Fibroblast of lung (primary cell): ENCODE measurements around the gene CHD1L. TPM values are rescaled to one million over a fixed set of nuclear protein-coding genes. Genes with fewer than 3 reads are reported as not detected.

Source experiments
- DNase-seq, 2 donors: peaks; one replicate each; pipeline versions ENCODE4 v3.0.0 to v3.0.0-alpha.2; 2010; ENCODE audit warnings: low read depth in 2 of 2
- H2AFZ ChIP-seq: 2 replicates; pipeline ENCODE4 v1.5.1; 2012; ENCODE audit warnings: low read length, control low read depth, inconsistent platforms
- H3K27ac ChIP-seq: 2 replicates; pipeline ENCODE4 v1.5.1; 2011; ENCODE audit warnings: low read length, control low read depth; ENCODE audit not compliant: insufficient read depth
- H3K27me3 ChIP-seq: 2 replicates; pipeline ENCODE4 v1.5.1; 2011; ENCODE audit warnings: mild to moderate bottlenecking, low read length; ENCODE audit not compliant: control insufficient read depth, insufficient read depth
- H3K36me3 ChIP-seq: 2 replicates; pipeline ENCODE4 v1.5.1; 2011; ENCODE audit warnings: low read length; ENCODE audit not compliant: control insufficient read depth, insufficient read depth
- H3K4me1 ChIP-seq: 2 replicates; pipeline ENCODE4 v1.5.1; 2011; ENCODE audit warnings: low read length; ENCODE audit not compliant: control insufficient read depth, insufficient read depth; ENCODE audit errors: extremely low read depth
- H3K4me2 ChIP-seq: 2 replicates; pipeline ENCODE4 v1.5.1; 2011; ENCODE audit warnings: low read length, control low read depth; ENCODE audit not compliant: insufficient read depth; ENCODE audit errors: extremely low read depth
- H3K4me3 ChIP-seq, 4 experiments: fragments of 200-600 bp in 1 of 4; sonication (generic) in 1 of 4; replicated peaks in 1 of 4; 2 replicates each; pipeline ENCODE4 v1.5.1; 2011 to 2016; ENCODE audit warnings: low read length in 4 of 4, low read depth in 3 of 4, mild to moderate bottlenecking in 3 of 4, control low read depth in 2 of 4, inconsistent platforms in 1 of 4, mixed read lengths in 1 of 4; ENCODE audit not compliant: insufficient read depth in 1 of 4; ENCODE audit errors: control extremely low read depth in 1 of 4
- H3K79me2 ChIP-seq: 2 replicates; pipeline ENCODE4 v1.5.1; 2012; ENCODE audit warnings: mild to moderate bottlenecking, low read length, inconsistent platforms; ENCODE audit not compliant: control insufficient read depth, insufficient read depth
- H3K9ac ChIP-seq: 2 replicates; pipeline ENCODE4 v1.5.1; 2011; ENCODE audit warnings: mild to moderate bottlenecking, low read length, control low read depth; ENCODE audit not compliant: insufficient read depth
- H3K9me3 ChIP-seq: 2 replicates; pipeline ENCODE4 v1.5.1; 2012; ENCODE audit warnings: low read depth, low read length; ENCODE audit not compliant: control insufficient read depth, insufficient read depth
- H4K20me1 ChIP-seq: 2 replicates; pipeline ENCODE4 v1.5.1; 2011; ENCODE audit warnings: low read length; ENCODE audit not compliant: control insufficient read depth, insufficient read depth; ENCODE audit errors: extremely low read depth
- EZH2 ChIP-seq: IDR thresholded peaks from 2 replicates; pipeline ENCODE4 v1.5.1; 2012; ENCODE audit warnings: low read length, control low read depth, mild to moderate bottlenecking; ENCODE audit errors: missing control alignments
- polyA plus RNA-seq, 2 donors: library from polyadenylated mRNA; depleted of rRNA in 1 of 2; stranded (reverse) in 1 of 2; unstranded in 1 of 2; fragments of >200 nt; gene quantifications; 2 replicates each; pipeline ENCODE4 v1.2.1, GENCODE V29; 2011 to 2012; ENCODE audit warnings: missing spikeins in 1 of 2
- total RNA-seq: library from RNA; depleted of rRNA; stranded (reverse); fragments of >200 nt; gene quantifications from 2 replicates; pipeline ENCODE4 v1.2.1, GENCODE V29; 2014
- TF ChIP-seq, protein P1 (sequence below), 2 donors: IDR thresholded peaks in 1 of 2; conservative IDR thresholded peaks in 1 of 2; 1 replicate in 1 of 2; 2 replicates in 1 of 2; pipeline ENCODE4 v1.5.1; 2011 to 2012; ENCODE audit warnings: low read length in 2 of 2, control low read depth in 1 of 2, inconsistent platforms in 1 of 2, low read depth in 1 of 2, mild to moderate bottlenecking in 1 of 2

Gene CHD1L
- total and polyA plus RNA-seq, 2 donors (not counting 1 experiment from before 2014, with no cell fraction given), result 35.5 to 36.0 TPM

DNA sequence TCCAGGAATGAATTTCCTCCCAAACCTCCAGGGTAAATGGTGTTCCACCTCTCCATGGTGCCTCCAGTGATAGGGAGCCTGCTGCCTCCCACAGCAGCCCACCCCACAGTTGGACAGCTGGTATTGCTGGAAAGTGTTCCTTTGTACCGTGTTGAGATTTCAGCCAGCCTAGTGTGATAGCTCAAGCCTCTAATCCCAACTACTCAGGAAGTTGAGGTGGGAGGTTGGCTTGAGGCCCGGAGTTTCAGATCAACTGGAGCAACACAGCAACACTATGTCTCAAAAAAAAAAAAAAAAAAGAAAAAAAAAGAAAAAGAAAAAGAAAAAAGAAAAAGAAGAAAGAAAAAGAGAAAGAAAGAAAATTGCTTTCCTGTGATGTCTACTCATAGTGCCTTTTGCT, 96.1 kb downstream of the CHD1L start:
- no peak overlapping the region for H3K27ac ChIP-seq
- H3K9ac ChIP-seq, result no peak overlapping the region
- no peak overlapping the region for H3K4me3 ChIP-seq
- no peaks in the 10 kb centered on the region for H3K27me3 ChIP-seq
- no peaks in the 10 kb centered on the region for H4K20me1 ChIP-seq
- no peaks in the 10 kb centered on the region for H3K4me1 ChIP-seq
- TF ChIP-seq, protein P1, sequence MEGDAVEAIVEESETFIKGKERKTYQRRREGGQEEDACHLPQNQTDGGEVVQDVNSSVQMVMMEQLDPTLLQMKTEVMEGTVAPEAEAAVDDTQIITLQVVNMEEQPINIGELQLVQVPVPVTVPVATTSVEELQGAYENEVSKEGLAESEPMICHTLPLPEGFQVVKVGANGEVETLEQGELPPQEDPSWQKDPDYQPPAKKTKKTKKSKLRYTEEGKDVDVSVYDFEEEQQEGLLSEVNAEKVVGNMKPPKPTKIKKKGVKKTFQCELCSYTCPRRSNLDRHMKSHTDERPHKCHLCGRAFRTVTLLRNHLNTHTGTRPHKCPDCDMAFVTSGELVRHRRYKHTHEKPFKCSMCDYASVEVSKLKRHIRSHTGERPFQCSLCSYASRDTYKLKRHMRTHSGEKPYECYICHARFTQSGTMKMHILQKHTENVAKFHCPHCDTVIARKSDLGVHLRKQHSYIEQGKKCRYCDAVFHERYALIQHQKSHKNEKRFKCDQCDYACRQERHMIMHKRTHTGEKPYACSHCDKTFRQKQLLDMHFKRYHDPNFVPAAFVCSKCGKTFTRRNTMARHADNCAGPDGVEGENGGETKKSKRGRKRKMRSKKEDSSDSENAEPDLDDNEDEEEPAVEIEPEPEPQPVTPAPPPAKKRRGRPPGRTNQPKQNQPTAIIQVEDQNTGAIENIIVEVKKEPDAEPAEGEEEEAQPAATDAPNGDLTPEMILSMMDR (conservative IDR thresholded peaks at IDR 0.05 in 1 of 2, IDR thresholded peaks at IDR 0.05 in 1 of 2; ENCODE audit: low read depth in 1 of 2, low read length in 2 of 2), result no peak
- no peak for TF ChIP-seq EZH2
- H3K4me2 ChIP-seq, result no peak overlapping the region
- H3K36me3 ChIP-seq, result no peaks in the 10 kb centered on the region
- H2AFZ ChIP-seq, result no peak overlapping the region
- no peaks in the 10 kb centered on the region for H3K79me2 ChIP-seq
- H3K9me3 ChIP-seq, result no peaks in the 10 kb centered on the region
- DNase-seq, result no peak

DNA sequence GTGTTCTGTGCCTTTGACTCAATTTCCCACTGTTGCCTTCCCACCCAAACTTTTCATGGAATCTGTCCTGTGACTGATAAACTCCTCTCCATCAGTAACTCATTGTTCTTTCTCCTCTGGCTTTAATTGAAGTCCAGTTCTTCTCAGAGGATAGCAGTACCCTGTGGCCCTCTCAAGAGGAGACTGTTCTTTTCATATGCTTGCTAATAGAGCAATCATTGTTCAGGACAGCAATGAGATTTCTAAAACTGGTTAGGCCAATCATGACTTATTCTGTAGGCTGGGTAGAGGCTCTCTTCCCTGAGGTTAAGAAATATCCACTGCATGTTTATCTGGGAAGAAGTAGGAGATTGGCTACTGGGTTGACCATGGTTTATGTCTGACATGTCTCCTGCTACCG, 98.8 kb downstream of the CHD1L start:
- Histone ChIP-seq H3K27ac (no peak overlapping the region), H2AFZ (no peak overlapping the region), H3K27me3 (no peaks in the 10 kb centered on the region), H4K20me1 (no peaks in the 10 kb centered on the region), H3K9ac (no peak overlapping the region), H3K9me3 (no peaks in the 10 kb centered on the region), H3K36me3 (no peaks in the 10 kb centered on the region), H3K4me3 (no peak overlapping the region), H3K4me1 (no peaks in the 10 kb centered on the region), H3K79me2 (no peaks in the 10 kb centered on the region), H3K4me2 (no peak overlapping the region)
- no peak for DNase-seq
- TF ChIP-seq EZH2, result no peak
- TF ChIP-seq, protein P1 (conservative IDR thresholded peaks at IDR 0.05 in 1 of 2, IDR thresholded peaks at IDR 0.05 in 1 of 2; ENCODE audit: low read depth in 1 of 2, low read length in 2 of 2), result no peak

Other genes with a start within 250 kb of the CHD1L start
- gene PRKAB2, start 70.2 kb upstream of the CHD1L start, total RNA-seq, result 13.9 and 22.0 TPM in 2 replicates
- 11.3 and 23.8 TPM in 2 replicates for gene PRKAB2, start 70.2 kb upstream of the CHD1L start, polyA plus RNA-seq
- 1.3 and 2.8 TPM in 2 replicates for gene FMO5, start 17.3 kb upstream of the CHD1L start, total RNA-seq
- gene FMO5, start 17.3 kb upstream of the CHD1L start, polyA plus RNA-seq, result 1.2 and 2.0 TPM in 2 replicates